NOMO-1 treated with DMSO at 0.1 percent for 48 hours (cell line): Measurements from ENCODE around the gene AKR1B1.

Source experiments
- DNase-seq: peaks from one replicate; lab custom pipeline; 2025; ENCODE audit not compliant: unreplicated experiment; lab: John Stamatoyannopoulos, UW

AKR1B1 gene

GRCh38 chr7:134446446-134446845 is 12.5 kb downstream of the AKR1B1 start:
- DNase-seq: no peak

DNA sequence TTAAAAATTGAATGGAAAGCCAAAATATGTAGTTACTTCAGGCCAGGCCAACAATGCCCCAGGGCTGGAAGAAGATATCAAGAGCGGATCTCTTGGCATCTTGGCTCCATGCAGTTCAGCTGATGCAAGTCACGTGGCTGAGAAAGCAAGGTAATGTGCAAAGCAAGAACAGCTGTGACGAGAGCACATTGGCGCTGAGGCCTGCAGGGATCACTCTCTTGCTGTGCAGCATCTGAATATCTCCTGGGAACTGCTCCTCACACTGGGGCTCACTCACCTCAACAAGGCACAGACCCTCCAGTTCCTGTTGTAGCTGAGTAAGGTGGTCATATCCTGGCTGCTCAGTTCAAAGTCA is 14.0 kb downstream of the AKR1B1 start:
- DNase-seq: no peak

DNA sequence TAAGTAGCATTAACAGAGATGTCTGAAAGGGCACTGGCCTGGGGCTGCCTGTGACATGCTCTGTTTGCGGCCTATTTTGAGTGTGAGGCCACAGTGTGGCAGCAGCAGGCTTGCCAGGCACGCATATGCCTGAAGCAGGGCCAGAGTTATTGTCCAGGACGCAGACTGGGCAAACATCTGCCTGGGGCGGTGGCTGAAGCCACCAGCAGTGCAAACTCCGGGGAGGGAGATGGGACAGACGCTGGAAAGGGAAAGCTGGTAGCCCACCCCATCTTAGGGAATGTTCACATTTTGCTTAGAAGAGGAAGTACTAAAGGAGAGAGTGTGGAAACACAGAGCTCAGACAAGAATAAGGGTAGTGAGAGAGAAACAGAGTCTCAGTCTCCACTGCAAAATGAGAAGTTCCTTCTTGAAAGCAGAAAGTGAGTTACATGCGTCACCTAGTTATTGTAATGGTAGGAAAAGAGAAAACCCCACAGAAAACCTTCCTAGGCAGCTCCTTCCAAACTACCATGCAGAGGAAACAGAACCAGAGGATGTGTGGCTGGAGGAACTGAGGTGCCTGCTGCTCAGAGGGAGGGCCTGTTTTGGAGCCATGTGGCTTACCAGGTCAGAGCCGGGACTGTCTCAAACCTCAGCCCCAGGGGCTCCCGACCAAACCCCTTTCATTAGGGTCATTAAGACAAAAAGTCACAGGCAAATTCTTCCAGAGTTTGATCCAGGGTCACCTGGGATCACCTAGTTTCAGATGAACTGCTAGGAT is 14.5 kb downstream of the AKR1B1 start:
- peak; percentile 40 for DNase-seq

- no peak for DNase-seq
Measured at GRCh38 chr7:134443396-134444070, 15.4 kb downstream of the AKR1B1 start.

DNA sequence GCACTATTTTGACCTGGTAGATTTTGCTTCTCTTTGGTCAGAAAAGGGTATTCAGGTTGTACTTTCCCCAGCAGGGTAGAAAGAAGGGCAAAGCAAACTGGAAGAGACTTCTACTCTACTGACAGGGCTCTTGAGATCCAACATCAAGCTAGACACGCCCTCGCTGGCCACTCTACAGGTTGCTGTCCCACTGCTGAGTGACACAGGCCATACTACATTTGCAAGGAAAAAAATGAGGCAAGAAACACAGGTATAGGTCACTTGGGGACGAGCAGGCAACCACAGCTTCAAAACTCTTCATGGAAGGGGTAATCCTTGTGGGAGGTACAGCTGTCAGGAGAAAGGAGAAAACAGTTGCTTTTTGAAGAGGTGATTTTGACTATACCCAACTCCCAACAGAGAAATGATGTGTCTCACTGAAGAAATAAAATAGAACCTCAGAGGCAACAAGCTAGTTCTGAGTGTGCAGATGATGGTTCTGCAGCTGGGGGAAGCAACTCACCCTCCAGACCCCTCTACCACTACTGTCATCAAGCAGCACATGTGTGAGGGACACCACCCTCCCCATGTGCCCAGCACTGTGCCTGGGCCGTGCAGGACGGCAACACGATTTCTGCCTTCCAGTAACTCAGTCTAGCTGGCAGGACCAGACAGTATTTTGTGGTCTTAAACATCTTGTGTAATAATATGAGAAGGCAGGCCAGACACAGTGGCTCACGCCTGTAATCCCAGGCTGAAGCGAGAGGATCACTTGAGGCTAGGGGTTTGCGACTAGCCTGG is 16.3 kb downstream of the AKR1B1 start:
- no peak for DNase-seq

- DNase-seq: no peak
Measured at GRCh38 chr7:134441264-134441663, 17.6 kb downstream of the AKR1B1 start.

GRCh38 chr7:134440476-134440875 is 18.4 kb downstream of the AKR1B1 start:
- no peak for DNase-seq

- DNase-seq: no peak
Measured at GRCh38 chr7:134440067-134440466, 18.8 kb downstream of the AKR1B1 start.

DNA sequence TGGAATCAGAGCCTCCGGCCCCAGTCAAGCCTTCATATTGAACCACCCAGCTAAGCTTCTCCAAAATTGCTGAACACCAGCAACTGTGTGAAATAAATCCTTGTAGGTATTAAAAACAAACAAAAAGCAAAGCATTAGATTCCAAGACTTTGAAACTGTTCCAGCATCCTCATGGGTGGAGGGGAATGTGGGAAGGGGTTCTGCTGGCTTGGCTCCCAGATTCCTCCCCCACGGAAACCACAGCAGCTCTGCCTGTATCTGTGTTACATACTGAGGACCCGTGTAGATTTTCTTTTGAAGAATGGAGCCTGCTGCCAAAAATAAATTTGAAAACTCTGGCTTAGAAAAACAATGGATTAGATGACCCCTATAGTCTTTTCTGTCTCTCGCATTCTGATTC is 20.0 kb downstream of the AKR1B1 start:
- no peak for DNase-seq

DNA sequence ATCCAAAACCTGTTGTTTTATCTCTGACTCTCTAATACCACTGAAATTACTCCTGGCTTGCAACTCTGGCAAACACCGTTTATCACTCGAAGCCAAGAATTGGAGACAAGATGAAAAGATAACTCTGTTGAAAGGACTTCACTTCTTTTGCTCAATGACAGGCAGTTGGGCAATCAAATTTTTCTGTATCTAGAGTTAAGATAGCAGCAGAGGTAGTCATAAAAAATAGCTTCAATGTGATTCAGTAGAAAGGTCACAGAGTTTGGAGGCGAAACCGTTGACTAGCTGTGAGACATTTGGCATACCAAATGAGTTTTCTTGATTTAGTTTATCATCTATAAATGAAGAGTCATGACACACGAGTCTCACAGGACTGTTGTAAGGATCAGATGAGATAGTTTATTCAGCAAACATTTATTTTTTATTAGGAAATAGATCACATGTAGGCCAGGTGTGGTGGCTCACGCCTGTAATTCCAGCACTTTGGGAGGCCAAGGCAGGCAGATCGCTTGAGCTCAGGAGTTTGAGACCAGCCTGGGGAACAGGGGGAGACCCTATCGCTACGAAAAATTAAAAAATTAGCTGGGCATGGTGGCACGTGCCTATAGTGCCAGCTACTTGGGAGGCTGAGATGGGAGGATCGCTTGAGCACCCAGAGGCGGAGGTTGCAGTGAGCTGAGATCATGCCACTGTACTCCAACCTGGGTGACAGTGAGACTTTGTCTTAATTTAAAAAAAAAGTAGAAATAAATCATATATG is 23.6 kb downstream of the AKR1B1 start:
- no peak for DNase-seq

- DNase-seq: no peak
Measured at GRCh38 chr7:134434701-134435100, 24.2 kb downstream of the AKR1B1 start.

DNA sequence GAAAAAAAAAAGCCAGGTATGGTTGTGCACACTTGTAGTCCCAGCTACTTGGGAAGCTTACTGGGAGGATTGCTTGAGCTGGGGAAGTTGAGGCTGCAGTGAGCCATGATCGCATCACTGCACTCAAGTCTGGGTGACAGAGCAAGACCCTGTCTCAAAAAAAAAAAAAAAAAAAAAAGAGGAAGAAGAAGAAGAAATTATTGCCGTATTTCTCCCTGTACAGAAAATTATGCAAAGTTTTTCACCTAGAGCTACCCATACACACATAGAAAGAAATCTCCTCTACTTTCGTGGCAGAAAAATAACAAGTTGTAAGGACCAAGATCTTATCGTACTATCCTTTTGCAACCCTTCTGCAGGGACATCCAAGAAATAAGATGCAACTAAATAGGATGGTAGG is 25.5 kb downstream of the AKR1B1 start:
- no peak for DNase-seq

- peak; percentile 60 for DNase-seq
Measured at GRCh38 chr7:134432296-134433152, 26.4 kb downstream of the AKR1B1 start.

DNA sequence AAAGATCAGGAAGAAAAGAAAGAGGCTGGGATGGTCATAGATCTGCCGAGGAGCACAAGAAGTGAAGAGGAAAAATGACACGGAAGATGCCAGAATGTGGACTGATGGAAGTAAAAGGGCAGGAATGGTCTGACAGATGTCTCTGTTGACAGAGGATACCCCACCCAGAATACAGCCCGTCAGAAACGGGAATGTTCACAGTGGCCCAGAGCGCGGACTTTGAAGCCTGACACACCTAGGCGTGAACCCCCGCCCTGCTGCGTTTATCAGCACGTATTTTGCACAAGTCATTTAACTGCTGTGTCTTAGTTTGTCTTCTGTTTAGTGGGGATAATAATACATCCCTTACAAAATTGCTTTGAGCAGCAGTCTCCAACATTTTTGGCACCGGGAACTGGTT is 27.1 kb downstream of the AKR1B1 start:
- DNase-seq: no peak

DNA sequence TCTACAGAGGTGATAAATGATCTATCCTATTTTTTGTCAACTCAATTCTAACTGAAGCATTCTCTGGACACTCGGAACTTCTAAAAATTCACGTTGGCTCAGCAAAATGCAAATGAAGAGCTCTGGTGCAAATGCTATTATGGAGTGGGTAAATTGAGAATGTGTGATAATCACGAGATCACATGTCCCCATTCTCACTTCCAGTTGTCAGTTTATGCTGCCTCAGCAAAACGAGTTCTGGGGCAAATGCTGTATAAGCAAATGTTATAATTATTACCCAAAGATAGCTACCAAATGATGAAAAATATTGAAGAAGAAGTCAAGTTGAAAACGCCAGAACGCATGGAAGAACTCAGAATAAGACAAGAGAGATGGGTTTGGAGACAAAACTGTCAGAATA is 29.4 kb downstream of the AKR1B1 start:
- no peak for DNase-seq

GRCh38 chr7:134428942-134429341 is 30.0 kb downstream of the AKR1B1 start:
- no peak for DNase-seq

DNA sequence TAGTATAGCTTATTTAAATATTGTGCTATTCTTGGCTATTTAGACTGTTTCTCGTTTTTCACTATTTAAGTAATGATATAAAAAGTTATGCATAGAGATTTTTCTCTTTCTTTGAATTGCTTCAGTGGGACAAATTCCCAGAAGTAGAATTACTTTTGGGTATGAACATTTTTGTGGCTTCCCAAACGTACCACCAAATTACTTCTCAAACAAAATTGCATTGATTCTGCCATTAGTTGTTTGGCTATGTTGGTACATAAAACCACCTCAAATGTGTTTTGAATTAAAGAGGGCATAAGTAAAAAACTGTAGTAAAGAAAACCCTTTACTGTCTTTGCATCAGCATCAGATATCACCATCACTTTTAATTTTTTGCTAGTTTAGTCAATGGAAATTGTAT is 31.0 kb downstream of the AKR1B1 start:
- DNase-seq: no peak

GRCh38 chr7:134425777-134426176 is 33.1 kb downstream of the AKR1B1 start:
- DNase-seq: no peak

GRCh38 chr7:134422638-134423037 is 36.3 kb downstream of the AKR1B1 start:
- DNase-seq: no peak

- no peak for DNase-seq
Measured at GRCh38 chr7:134422008-134422407, 36.9 kb downstream of the AKR1B1 start.
